Trophoblast cell (in vitro differentiated cells and primary cell): ENCODE measurements around the gene EIF4E.

Source experiments
- DNase-seq, 2 donors: peaks; one replicate each; pipeline ENCODE4 v3.0.0-alpha.2; 2016
- H2AFZ ChIP-seq: 2 replicates; pipeline ENCODE4 v1.6.1; 2013; ENCODE audit warnings: low read length, moderate library complexity, mild to moderate bottlenecking; ENCODE audit not compliant: insufficient read depth, poor library complexity
- H2AK5ac ChIP-seq: 2 replicates; pipeline ENCODE4 v1.6.1; 2013; ENCODE audit warnings: mild to moderate bottlenecking, low read length
- H2BK120ac ChIP-seq: 2 replicates; pipeline ENCODE4 v1.6.1; 2013; ENCODE audit warnings: low read length, mild to moderate bottlenecking, moderate library complexity; ENCODE audit not compliant: insufficient read depth, poor library complexity
- H2BK12ac ChIP-seq: 2 replicates; pipeline ENCODE4 v1.6.1; 2013; ENCODE audit warnings: mild to moderate bottlenecking, low read length, moderate library complexity
- H2BK5ac ChIP-seq: 2 replicates; pipeline ENCODE4 v1.6.1; 2013; ENCODE audit warnings: low read length, low read depth, moderate library complexity, mild to moderate bottlenecking; ENCODE audit not compliant: poor library complexity
- H3K14ac ChIP-seq: 2 replicates; pipeline ENCODE4 v1.6.1; 2013; ENCODE audit warnings: mild to moderate bottlenecking, low read length
- H3K18ac ChIP-seq: 2 replicates; pipeline ENCODE4 v1.6.1; 2013; ENCODE audit warnings: mild to moderate bottlenecking, low read length
- H3K23ac ChIP-seq: 2 replicates; pipeline ENCODE4 v1.6.1; 2013; ENCODE audit warnings: low read length
- H3K27ac ChIP-seq: 2 replicates; pipeline ENCODE4 v1.5.1; 2013; ENCODE audit warnings: low read depth, mild to moderate bottlenecking, inconsistent platforms, low read length, moderate library complexity
- H3K27me3 ChIP-seq: 2 replicates; pipeline ENCODE4 v1.6.1; 2013; ENCODE audit warnings: inconsistent platforms, mild to moderate bottlenecking, low read length, moderate library complexity; ENCODE audit not compliant: insufficient read depth
- H3K36me3 ChIP-seq, 2 experiments: 1 replicate in 1 of 2; 2 replicates in 1 of 2; pipeline ENCODE4 v1.6.1; 2013; ENCODE audit warnings: low read length in 2 of 2, mild to moderate bottlenecking in 2 of 2, moderate library complexity in 1 of 2; ENCODE audit not compliant: insufficient read depth in 2 of 2, control insufficient read depth in 1 of 2
- H3K4ac ChIP-seq: 2 replicates; pipeline ENCODE4 v1.6.1; 2013; ENCODE audit warnings: low read depth, mild to moderate bottlenecking, low read length, moderate library complexity
- H3K4me1 ChIP-seq, 2 experiments: 1 replicate in 1 of 2; 2 replicates in 1 of 2; pipeline ENCODE4 v1.6.1; 2013; ENCODE audit warnings: low read length in 2 of 2, mild to moderate bottlenecking in 2 of 2, moderate library complexity in 1 of 2; ENCODE audit not compliant: insufficient read depth in 2 of 2, control insufficient read depth in 1 of 2
- H3K4me2 ChIP-seq: 2 replicates; pipeline ENCODE4 v1.6.1; 2013; ENCODE audit warnings: inconsistent platforms, mild to moderate bottlenecking, low read length, moderate library complexity
- H3K4me3 ChIP-seq: 2 replicates; pipeline ENCODE4 v1.5.1; 2013; ENCODE audit warnings: mild to moderate bottlenecking, low read depth, low read length, inconsistent platforms
- H3K79me1 ChIP-seq: one replicate; pipeline ENCODE4 v1.6.1; 2013; ENCODE audit warnings: low read length
- H3K79me2 ChIP-seq: 2 replicates; pipeline ENCODE4 v1.6.1; 2013; ENCODE audit warnings: low read length, mild to moderate bottlenecking; ENCODE audit not compliant: control insufficient read depth, insufficient read depth, poor library complexity
- H3K9ac ChIP-seq: 2 replicates; pipeline ENCODE4 v1.6.1; 2013; ENCODE audit warnings: mild to moderate bottlenecking, low read length
- H3K9me3 ChIP-seq: 2 replicates; pipeline ENCODE4 v1.6.1; 2013; ENCODE audit warnings: low read depth, mild to moderate bottlenecking, control low read depth, inconsistent platforms, low read length; ENCODE audit not compliant: insufficient read depth
- H4K12ac ChIP-seq: 2 replicates; pipeline ENCODE4 v1.6.1; 2013; ENCODE audit warnings: low read depth, mild to moderate bottlenecking, low read length, moderate library complexity
- H4K8ac ChIP-seq: 2 replicates; pipeline ENCODE4 v1.6.1; 2013; ENCODE audit warnings: low read depth, mild to moderate bottlenecking, low read length, moderate library complexity
- H4K91ac ChIP-seq: one replicate; pipeline ENCODE4 v1.6.1; 2013; ENCODE audit warnings: low read depth, mild to moderate bottlenecking, low read length, moderate library complexity
- WGBS: extraction: QIAGEN DNeasy Blood & Tissue Kit; methylation state at CpG from one replicate; pipeline ENCODE4 v1.1.7; 2013; ENCODE audit warnings: missing lambda C conversion rate; ENCODE audit not compliant: insufficient read length, insufficient coverage; ENCODE audit errors: extremely low coverage; 5-methylcytosine and 5-hydroxymethylcytosine counted together

EIF4E gene

GRCh38 chr4:98967786-98968329 is 38.9 kb upstream of the EIF4E start:
- Histone ChIP-seq H3K18ac (no peak overlapping the region), H2BK5ac (no peak overlapping the region), H3K79me2 (no peaks in the 10 kb centered on the region), H4K12ac (no peak overlapping the region), H2AFZ (no peak overlapping the region), H3K4ac (no peak overlapping the region), H3K79me1 (no peaks in the 10 kb centered on the region), H4K91ac (no peak overlapping the region), H3K27ac (no peak overlapping the region), H2AK5ac (no peak overlapping the region), H3K4me3 (no peak overlapping the region), H3K9ac (no peak overlapping the region), H3K4me1 (peaks cover 0 to 5% of the 10 kb centered on the region in 2 experiments), H3K27me3 (no peaks in the 10 kb centered on the region), H3K14ac (no peak overlapping the region), H4K8ac (no peak overlapping the region), H2BK12ac (no peak overlapping the region), H3K9me3 (no peaks in the 10 kb centered on the region), H3K4me2 (no peak overlapping the region), H2BK120ac (no peak overlapping the region), H3K23ac (no peak overlapping the region), H3K36me3 (no peaks in the 10 kb centered on the region)
- no peak for DNase-seq
- no CpG with 5 or more reads among the region's 3 CpGs for WGBS

- Histone ChIP-seq H2AFZ (no peak overlapping the region), H3K27ac (no peak overlapping the region), H3K9me3 (no peaks in the 10 kb centered on the region), H3K18ac (no peak overlapping the region), H3K79me2 (no peaks in the 10 kb centered on the region), H3K4ac (no peak overlapping the region), H3K27me3 (no peaks in the 10 kb centered on the region), H3K9ac (no peak overlapping the region), H3K4me1 (peaks cover 0 to 5% of the 10 kb centered on the region in 2 experiments), H4K8ac (no peak overlapping the region), H4K12ac (no peak overlapping the region), H2BK5ac (no peak overlapping the region), H3K79me1 (no peaks in the 10 kb centered on the region), H3K4me2 (no peak overlapping the region), H2BK12ac (no peak overlapping the region), H3K14ac (no peak overlapping the region), H3K36me3 (no peaks in the 10 kb centered on the region), H2BK120ac (no peak overlapping the region), H3K4me3 (no peak overlapping the region), H4K91ac (no peak overlapping the region), H2AK5ac (no peak overlapping the region), H3K23ac (no peak overlapping the region)
- no peak for DNase-seq
- no CpG with 5 or more reads among the region's 3 CpGs for WGBS
Measured at GRCh38 chr4:98966926-98967325, 38.0 kb upstream of the EIF4E start.

GRCh38 chr4:98963538-98964433 is 34.9 kb upstream of the EIF4E start:
- no peak overlapping the region for H2BK5ac ChIP-seq
- peaks cover 0 to 3% of the 10 kb centered on the region in 2 experiments for H3K4me1 ChIP-seq
- no peaks in the 10 kb centered on the region for H3K79me2 ChIP-seq
- H3K36me3 ChIP-seq: no peaks in the 10 kb centered on the region
- H3K27ac ChIP-seq: no peak overlapping the region
- H2AFZ ChIP-seq: no peak overlapping the region
- no peak overlapping the region for H2BK120ac ChIP-seq
- H4K12ac ChIP-seq: no peak overlapping the region
- no peaks in the 10 kb centered on the region for H3K79me1 ChIP-seq
- H3K4ac ChIP-seq: no peak overlapping the region
- no peaks in the 10 kb centered on the region for H3K9me3 ChIP-seq
- H3K27me3 ChIP-seq: no peaks in the 10 kb centered on the region
- no peak overlapping the region for H2BK12ac ChIP-seq
- H2AK5ac ChIP-seq: no peak overlapping the region
- no peak overlapping the region for H4K8ac ChIP-seq
- H3K23ac ChIP-seq: no peak overlapping the region
- H3K9ac ChIP-seq: no peak overlapping the region
- DNase-seq: no peak
- H3K14ac ChIP-seq: no peak overlapping the region
- H3K18ac ChIP-seq: no peak overlapping the region
- H3K4me2 ChIP-seq: no peak overlapping the region
- no peak overlapping the region for H3K4me3 ChIP-seq
- no peak overlapping the region for H4K91ac ChIP-seq
- no CpG with 5 or more reads among the region's 5 CpGs for WGBS

- H2BK120ac ChIP-seq: no peak overlapping the region
- no peak overlapping the region for H4K8ac ChIP-seq
- H3K14ac ChIP-seq: no peak overlapping the region
- H2BK5ac ChIP-seq: no peak overlapping the region
- no peak overlapping the region for H4K91ac ChIP-seq
- H3K23ac ChIP-seq: no peak overlapping the region
- no peak overlapping the region for H3K27ac ChIP-seq
- DNase-seq: no peak
- no peak overlapping the region for H3K4me2 ChIP-seq
- H3K79me2 ChIP-seq: no peaks in the 10 kb centered on the region
- no peak overlapping the region for H2BK12ac ChIP-seq
- H3K18ac ChIP-seq: no peak overlapping the region
- no peaks in the 10 kb centered on the region for H3K36me3 ChIP-seq
- H3K9ac ChIP-seq: no peak overlapping the region
- H3K27me3 ChIP-seq: no peaks in the 10 kb centered on the region
- no peaks in the 10 kb centered on the region for H3K9me3 ChIP-seq
- H3K4ac ChIP-seq: no peak overlapping the region
- H4K12ac ChIP-seq: no peak overlapping the region
- H2AK5ac ChIP-seq: no peak overlapping the region
- peaks cover 0 to 3% of the 10 kb centered on the region in 2 experiments for H3K4me1 ChIP-seq
- no peak overlapping the region for H3K4me3 ChIP-seq
- no CpG with 5 or more reads among the region's 2 CpGs for WGBS
- H2AFZ ChIP-seq: no peak overlapping the region
- H3K79me1 ChIP-seq: no peaks in the 10 kb centered on the region
Measured at GRCh38 chr4:98961770-98962169, 32.8 kb upstream of the EIF4E start.
